Measurements from ENCODE around the gene TTC27. TPM values are rescaled to one million over a fixed set of nuclear protein-coding genes. Genes with fewer than 3 reads are reported as not detected.

The TTC27 gene
- total and polyA plus RNA-seq, 2 donors, result 10.9 to 17.8 TPM

DNA sequence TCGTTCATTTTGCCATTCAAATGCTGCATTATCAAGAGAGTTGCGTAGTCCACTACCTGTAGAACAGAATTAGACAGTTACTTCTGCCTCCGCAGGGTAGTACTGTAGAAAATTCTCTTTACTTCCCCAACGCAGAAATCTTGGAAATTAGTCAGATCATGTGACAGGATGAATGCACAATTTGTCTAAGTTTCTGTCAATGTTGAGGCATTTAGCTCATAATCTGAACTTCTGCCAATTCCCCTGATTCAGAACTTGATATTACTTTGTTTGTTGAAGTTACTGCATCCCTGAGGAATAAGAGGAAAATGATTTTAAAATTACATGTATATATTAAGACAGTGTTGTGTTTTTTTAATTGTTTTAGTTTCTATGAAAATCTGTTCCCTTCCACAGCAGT lies 83.4 kb downstream of the TTC27 start:
- Histone ChIP-seq H3K9me3 (ENCODE audit: control insufficient read depth in 2 of 2, insufficient read depth in 1 of 2, low read length in 1 of 2) (no peaks in the 10 kb centered on the region), H3K4me3 (ENCODE audit: low read length in 2 of 2) (no peak overlapping the region), H3K27ac (ENCODE audit: low read depth in 1 of 2, low read length in 1 of 2) (no peak overlapping the region), H3K27me3 (ENCODE audit: control insufficient read depth in 2 of 2, insufficient read depth in 1 of 2, low read length in 1 of 2) (no peaks in the 10 kb centered on the region), H3K36me3 (ENCODE audit: control insufficient read depth in 2 of 2, insufficient read depth in 2 of 2, low read length in 1 of 2) (no peaks in the 10 kb centered on the region), H3K4me1 (ENCODE audit: control insufficient read depth in 2 of 2, insufficient read depth in 2 of 2, low read length in 2 of 2) (no peaks in the 10 kb centered on the region)
- DNase-seq (ENCODE audit: low read depth in 6 of 9, low spot score in 9 of 9), result peak in 1 of 9 donors; percentile 2
- 72% methylated on average over 4 of the region's 4 CpGs for WGBS

DNA sequence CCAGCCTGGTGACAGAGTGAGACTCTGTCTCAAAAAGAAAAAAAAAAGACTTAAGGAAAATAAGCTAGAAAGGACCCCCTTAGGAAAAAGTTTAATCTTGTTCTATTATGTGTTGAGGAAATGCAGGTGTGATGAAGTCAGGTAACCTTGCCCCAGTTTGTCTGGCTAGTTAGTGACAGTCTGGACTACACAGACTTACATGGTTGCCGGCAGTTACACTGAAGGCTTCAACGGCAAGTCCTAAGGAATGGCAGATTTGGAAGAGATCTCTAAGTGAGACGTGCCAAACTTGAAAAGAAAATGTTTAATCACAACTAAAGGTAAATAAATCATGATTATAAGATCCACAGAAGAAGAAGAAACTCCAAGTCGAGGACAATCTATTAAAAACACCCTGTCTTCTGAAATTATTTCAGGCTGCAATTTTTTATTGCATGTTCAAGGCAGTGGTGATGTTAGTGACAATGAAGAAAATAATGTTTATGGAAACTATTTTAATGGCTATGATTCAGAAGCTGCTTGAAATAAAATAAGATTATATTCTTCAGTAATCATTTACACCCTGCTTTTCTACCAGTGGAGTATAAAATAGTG lies 84.2 kb downstream of the TTC27 start:
- no peak for DNase-seq (ENCODE audit: low read depth in 6 of 9, low spot score in 9 of 9)
- H3K27me3 ChIP-seq (ENCODE audit: control insufficient read depth in 2 of 2, insufficient read depth in 1 of 2, low read length in 1 of 2), result no peaks in the 10 kb centered on the region
- no peaks in the 10 kb centered on the region for H3K36me3 ChIP-seq (ENCODE audit: control insufficient read depth in 2 of 2, insufficient read depth in 2 of 2, low read length in 1 of 2)
- 71% methylated on average over 4 of the region's 4 CpGs for WGBS
- H3K4me3 ChIP-seq (ENCODE audit: low read length in 2 of 2), result no peak overlapping the region
- no peak overlapping the region for H3K27ac ChIP-seq (ENCODE audit: low read depth in 1 of 2, low read length in 1 of 2)
- H3K9me3 ChIP-seq (ENCODE audit: control insufficient read depth in 2 of 2, insufficient read depth in 1 of 2, low read length in 1 of 2), result no peaks in the 10 kb centered on the region
- H3K4me1 ChIP-seq (ENCODE audit: control insufficient read depth in 2 of 2, insufficient read depth in 2 of 2, low read length in 2 of 2), result no peaks in the 10 kb centered on the region

DNA sequence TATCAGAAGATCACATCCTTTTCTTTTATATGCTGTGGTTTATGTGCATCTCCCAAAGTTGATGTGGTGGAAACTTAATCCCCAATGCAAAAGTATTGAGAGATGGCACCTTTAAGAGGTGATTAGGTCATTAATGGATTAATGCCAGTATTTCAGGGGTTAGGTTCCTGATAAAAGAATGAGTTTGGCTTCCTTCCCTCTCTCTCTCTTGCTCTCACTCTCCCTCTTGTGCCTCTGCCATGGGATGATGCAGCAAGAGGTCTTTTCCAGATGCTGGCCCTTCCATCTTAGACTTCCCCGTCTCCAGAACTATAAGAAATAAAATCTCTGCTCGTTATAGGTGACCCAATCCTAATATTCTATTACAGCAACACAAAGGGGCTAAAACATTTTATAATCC lies 85.0 kb downstream of the TTC27 start:
- Histone ChIP-seq H3K27ac (ENCODE audit: low read depth in 1 of 2, low read length in 1 of 2) (no peak overlapping the region), H3K9me3 (ENCODE audit: control insufficient read depth in 2 of 2, insufficient read depth in 1 of 2, low read length in 1 of 2) (no peaks in the 10 kb centered on the region), H3K36me3 (ENCODE audit: control insufficient read depth in 2 of 2, insufficient read depth in 2 of 2, low read length in 1 of 2) (no peaks in the 10 kb centered on the region), H3K4me3 (ENCODE audit: low read length in 2 of 2) (no peak overlapping the region), H3K4me1 (ENCODE audit: control insufficient read depth in 2 of 2, insufficient read depth in 2 of 2, low read length in 2 of 2) (no peaks in the 10 kb centered on the region), H3K27me3 (ENCODE audit: control insufficient read depth in 2 of 2, insufficient read depth in 1 of 2, low read length in 1 of 2) (no peaks in the 10 kb centered on the region)
- 96% methylated on average over 2 of the region's 2 CpGs for WGBS
- no peak for DNase-seq (ENCODE audit: low read depth in 6 of 9, low spot score in 9 of 9)

DNA sequence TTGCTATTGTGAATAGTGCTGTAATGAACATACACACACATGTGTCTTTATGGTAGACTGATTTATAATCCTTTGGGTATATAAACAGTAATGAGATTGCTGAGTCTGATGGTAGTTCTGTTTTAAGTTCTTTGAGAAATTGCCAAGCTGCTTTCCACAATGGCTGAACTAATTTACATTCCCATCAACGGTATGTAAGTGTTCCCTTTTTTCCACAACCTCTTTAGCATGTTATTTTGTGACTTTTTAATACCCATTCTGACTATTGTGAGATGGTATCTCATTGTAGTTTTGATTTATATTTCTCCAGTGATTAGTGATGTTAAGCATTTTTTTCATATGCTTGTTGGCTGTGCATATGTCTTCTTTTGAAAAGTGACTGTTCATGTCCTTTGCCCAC lies 86.7 kb downstream of the TTC27 start:
- Histone ChIP-seq H3K27ac (ENCODE audit: low read depth in 1 of 2, low read length in 1 of 2) (no peak overlapping the region), H3K36me3 (ENCODE audit: control insufficient read depth in 2 of 2, insufficient read depth in 2 of 2, low read length in 1 of 2) (no peaks in the 10 kb centered on the region), H3K27me3 (ENCODE audit: control insufficient read depth in 2 of 2, insufficient read depth in 1 of 2, low read length in 1 of 2) (no peaks in the 10 kb centered on the region), H3K4me3 (ENCODE audit: low read length in 2 of 2) (no peak overlapping the region), H3K4me1 (ENCODE audit: control insufficient read depth in 2 of 2, insufficient read depth in 2 of 2, low read length in 2 of 2) (no peaks in the 10 kb centered on the region), H3K9me3 (ENCODE audit: control insufficient read depth in 2 of 2, insufficient read depth in 1 of 2, low read length in 1 of 2) (no peaks in the 10 kb centered on the region)
- 98% methylated on average over 1 of the region's 1 CpG for WGBS
- no peak for DNase-seq (ENCODE audit: low read depth in 6 of 9, low spot score in 9 of 9)

DNA sequence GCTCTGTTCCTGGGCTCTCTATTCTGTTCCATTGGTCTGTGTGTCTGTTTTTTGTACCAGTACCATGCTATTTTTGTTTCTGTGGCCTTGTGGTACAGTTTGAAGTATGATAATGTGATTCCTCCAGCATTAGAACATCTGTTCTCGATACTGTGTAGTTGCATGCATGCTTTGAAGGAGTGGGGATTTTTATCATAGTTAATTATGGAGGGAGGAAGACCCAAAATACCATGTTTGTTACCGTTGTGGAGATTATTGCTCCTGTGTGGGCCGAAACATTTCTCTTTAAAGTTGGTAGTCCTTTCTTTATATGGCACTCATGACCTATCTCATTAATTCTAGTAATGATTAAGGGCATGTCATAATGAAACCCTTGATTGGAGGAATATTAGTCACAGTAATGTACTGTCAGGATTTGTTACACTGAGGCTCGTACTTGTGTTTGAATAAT lies 87.6 kb downstream of the TTC27 start:
- H3K4me1 ChIP-seq (ENCODE audit: control insufficient read depth in 2 of 2, insufficient read depth in 2 of 2, low read length in 2 of 2), result no peaks in the 10 kb centered on the region
- no peaks in the 10 kb centered on the region for H3K9me3 ChIP-seq (ENCODE audit: control insufficient read depth in 2 of 2, insufficient read depth in 1 of 2, low read length in 1 of 2)
- no peak for DNase-seq (ENCODE audit: low read depth in 6 of 9, low spot score in 9 of 9)
- no peaks in the 10 kb centered on the region for H3K27me3 ChIP-seq (ENCODE audit: control insufficient read depth in 2 of 2, insufficient read depth in 1 of 2, low read length in 1 of 2)
- H3K36me3 ChIP-seq (ENCODE audit: control insufficient read depth in 2 of 2, insufficient read depth in 2 of 2, low read length in 1 of 2), result no peaks in the 10 kb centered on the region
- peak overlapping the region in 1 of 2 donors; percentile 8 for H3K27ac ChIP-seq (ENCODE audit: low read depth in 1 of 2, low read length in 1 of 2)
- WGBS, result 89% methylated on average over 4 of the region's 4 CpGs
- H3K4me3 ChIP-seq (ENCODE audit: low read length in 2 of 2), result no peak overlapping the region

DNA sequence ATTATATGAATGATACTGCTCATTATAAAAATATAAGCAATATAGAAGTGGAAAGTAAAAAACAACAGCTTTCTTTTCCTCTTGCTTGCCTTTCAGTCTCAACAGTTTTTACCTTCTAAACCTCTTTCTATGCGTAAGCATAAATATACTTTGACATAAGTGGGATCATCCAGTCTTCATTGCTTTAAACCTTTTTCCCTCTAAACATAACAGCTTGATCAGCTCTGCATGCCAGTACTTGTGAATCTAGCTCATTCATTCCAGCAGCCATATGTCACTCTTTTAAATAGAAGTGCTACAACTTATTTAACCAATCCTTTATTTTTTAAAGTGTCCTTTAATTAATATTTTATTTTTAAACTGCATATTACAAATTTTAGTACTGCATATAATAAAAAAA lies 88.1 kb downstream of the TTC27 start:
- Histone ChIP-seq H3K4me3 (ENCODE audit: low read length in 2 of 2) (no peak overlapping the region), H3K27ac (ENCODE audit: low read depth in 1 of 2, low read length in 1 of 2) (peak overlapping the region in 1 of 2 donors; percentile 8), H3K27me3 (ENCODE audit: control insufficient read depth in 2 of 2, insufficient read depth in 1 of 2, low read length in 1 of 2) (no peaks in the 10 kb centered on the region), H3K36me3 (ENCODE audit: control insufficient read depth in 2 of 2, insufficient read depth in 2 of 2, low read length in 1 of 2) (no peaks in the 10 kb centered on the region), H3K4me1 (ENCODE audit: control insufficient read depth in 2 of 2, insufficient read depth in 2 of 2, low read length in 2 of 2) (no peaks in the 10 kb centered on the region), H3K9me3 (ENCODE audit: control insufficient read depth in 2 of 2, insufficient read depth in 1 of 2, low read length in 1 of 2) (no peaks in the 10 kb centered on the region)
- WGBS, result 95% methylated on average over 1 of the region's 1 CpG
- DNase-seq (ENCODE audit: low read depth in 6 of 9, low spot score in 9 of 9), result no peak

DNA sequence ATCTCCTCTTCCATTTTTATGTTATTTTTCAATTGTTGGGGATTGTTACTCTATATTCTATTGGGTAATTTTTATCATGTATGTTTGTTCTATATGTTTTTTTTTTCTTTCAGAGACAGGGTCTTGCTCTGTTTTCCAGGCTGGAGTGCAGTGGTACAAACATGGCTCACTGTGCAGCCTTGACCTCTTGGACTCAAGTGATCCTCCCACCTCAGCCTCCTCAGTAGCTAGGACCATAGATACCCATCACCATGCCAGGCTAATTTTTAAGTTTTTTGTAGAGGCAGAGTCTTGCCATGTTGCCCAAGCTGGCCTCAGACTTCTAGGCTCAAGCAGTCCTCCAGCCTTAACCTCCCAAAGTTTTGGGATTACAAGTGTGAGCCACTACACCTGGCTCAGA lies 88.7 kb downstream of the TTC27 start:
- no peaks in the 10 kb centered on the region for H3K36me3 ChIP-seq (ENCODE audit: control insufficient read depth in 2 of 2, insufficient read depth in 2 of 2, low read length in 1 of 2)
- H3K9me3 ChIP-seq (ENCODE audit: control insufficient read depth in 2 of 2, insufficient read depth in 1 of 2, low read length in 1 of 2), result no peaks in the 10 kb centered on the region
- H3K4me1 ChIP-seq (ENCODE audit: control insufficient read depth in 2 of 2, insufficient read depth in 2 of 2, low read length in 2 of 2), result no peaks in the 10 kb centered on the region
- no peak overlapping the region for H3K27ac ChIP-seq (ENCODE audit: low read depth in 1 of 2, low read length in 1 of 2)
- no peak for DNase-seq (ENCODE audit: low read depth in 6 of 9, low spot score in 9 of 9)
- no peak overlapping the region for H3K4me3 ChIP-seq (ENCODE audit: low read length in 2 of 2)
- no peaks in the 10 kb centered on the region for H3K27me3 ChIP-seq (ENCODE audit: control insufficient read depth in 2 of 2, insufficient read depth in 1 of 2, low read length in 1 of 2)

DNA sequence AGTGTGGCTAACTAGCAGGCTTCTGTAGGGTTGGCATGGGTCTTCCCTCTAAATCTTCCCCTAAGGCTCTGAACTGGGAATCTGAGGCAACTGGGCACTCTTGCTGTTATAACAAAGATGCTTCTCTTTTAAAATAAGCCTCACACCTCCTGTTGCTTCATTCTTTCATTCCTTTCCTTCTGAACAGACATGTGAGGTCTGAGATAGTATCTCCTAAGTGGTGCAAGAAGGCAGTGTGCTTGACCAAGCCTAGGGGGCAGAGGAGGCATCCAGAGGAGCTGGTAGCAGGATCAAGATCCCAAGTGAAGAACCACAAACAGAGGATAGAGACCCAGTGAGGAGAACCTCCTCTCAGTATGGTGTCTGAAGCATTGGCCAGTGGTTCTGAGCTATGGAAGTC lies 90.9 kb downstream of the TTC27 start:
- Histone ChIP-seq H3K9me3 (ENCODE audit: control insufficient read depth in 2 of 2, insufficient read depth in 1 of 2, low read length in 1 of 2) (no peaks in the 10 kb centered on the region), H3K27ac (ENCODE audit: low read depth in 1 of 2, low read length in 1 of 2) (no peak overlapping the region), H3K4me3 (ENCODE audit: low read length in 2 of 2) (no peak overlapping the region), H3K27me3 (ENCODE audit: control insufficient read depth in 2 of 2, insufficient read depth in 1 of 2, low read length in 1 of 2) (no peaks in the 10 kb centered on the region), H3K4me1 (ENCODE audit: control insufficient read depth in 2 of 2, insufficient read depth in 2 of 2, low read length in 2 of 2) (no peaks in the 10 kb centered on the region), H3K36me3 (ENCODE audit: control insufficient read depth in 2 of 2, insufficient read depth in 2 of 2, low read length in 1 of 2) (no peaks in the 10 kb centered on the region)
- DNase-seq (ENCODE audit: low read depth in 6 of 9, low spot score in 9 of 9), result no peak

DNA sequence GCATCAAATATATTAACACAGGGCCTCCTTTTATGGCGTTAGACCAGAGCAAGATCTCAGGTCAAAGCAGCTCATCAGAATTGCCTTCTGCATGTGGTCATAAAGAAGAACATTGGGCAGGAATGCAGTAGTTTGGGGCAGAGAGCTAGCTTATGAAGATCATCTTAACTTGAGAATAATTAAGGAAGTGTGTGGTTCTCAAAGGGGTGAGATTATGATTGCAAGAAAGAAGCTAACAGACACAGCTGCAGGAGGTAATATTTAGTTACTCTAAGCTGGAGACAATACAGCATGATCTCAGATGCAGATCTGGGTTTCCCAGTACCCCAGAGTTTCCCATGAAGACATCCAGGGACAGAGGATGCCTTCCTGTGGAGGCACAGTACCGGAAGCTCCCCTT lies 91.6 kb downstream of the TTC27 start:
- Histone ChIP-seq H3K4me1 (ENCODE audit: control insufficient read depth in 2 of 2, insufficient read depth in 2 of 2, low read length in 2 of 2) (no peaks in the 10 kb centered on the region), H3K9me3 (ENCODE audit: control insufficient read depth in 2 of 2, insufficient read depth in 1 of 2, low read length in 1 of 2) (no peaks in the 10 kb centered on the region), H3K27me3 (ENCODE audit: control insufficient read depth in 2 of 2, insufficient read depth in 1 of 2, low read length in 1 of 2) (no peaks in the 10 kb centered on the region), H3K4me3 (ENCODE audit: low read length in 2 of 2) (no peak overlapping the region), H3K27ac (ENCODE audit: low read depth in 1 of 2, low read length in 1 of 2) (no peak overlapping the region), H3K36me3 (ENCODE audit: control insufficient read depth in 2 of 2, insufficient read depth in 2 of 2, low read length in 1 of 2) (no peaks in the 10 kb centered on the region)
- 97% methylated on average over 2 of the region's 2 CpGs for WGBS
- DNase-seq (ENCODE audit: low read depth in 6 of 9, low spot score in 9 of 9), result no peak
